HepG2 (cell line): ENCODE results near the gene MTPN. TPM values are rescaled to one million over a fixed set of nuclear protein-coding genes. Genes with fewer than 3 reads are reported as not detected.

ENCODE experiments used
- ATAC-seq: fragments of 200-7000 bp; cut with Tn5 transposase; 3 replicates; pipeline ENCODE4 v1.9.1; 2020; ENCODE audit warnings: mild to moderate bottlenecking, moderate library complexity
- BruUV-seq: library from RNA; stranded (reverse); fragments of 400-500 nt; replicated peaks from 2 replicates; lab custom pipeline; 2021; lab: Mats Ljungman, UMichigan
- CTCF ChIA-PET: fragments of 300-600 bp; formaldehyde crosslinking; extraction: SDS; loops from one replicate; lab custom pipeline; 2021; ENCODE audit warnings: low total read pairs, inconsistent platforms, low intra/inter-chr PET ratio; lab: Yijun Ruan, JAX
- POLR2A ChIA-PET: fragments of 350-600 bp; sonication (Branson Sonifier 250); formaldehyde crosslinking; loops from one replicate; lab custom pipeline; 2020; ENCODE audit warnings: antibody characterized with exemption, inconsistent platforms; lab: Yijun Ruan, JAX
- DNase-seq: peaks from one replicate; pipeline ENCODE4 v3.0.0-alpha.2; 2015; ENCODE audit warnings: low spot score
- FAIRE-seq: peaks from 3 replicates; lab custom pipeline; 2011; peaks lifted over from hg19 to GRCh38; lab: Jason Lieb, UNC
- H2AFZ ChIP-seq: one replicate; pipeline ENCODE4 v1.6.1; 2011; ENCODE audit warnings: low read length, inconsistent platforms
- H3K27ac ChIP-seq: fragments of 300-600 bp; 3 replicates; pipeline ENCODE4 v1.8.0; 2011; ENCODE audit warnings: mixed run types, mild to moderate bottlenecking, mixed read lengths, low read length, inconsistent platforms; ENCODE audit not compliant: insufficient read depth; ENCODE audit errors: extremely low read length
- H3K27me3 ChIP-seq, 2 experiments: fragments of 200-600 bp in 1 of 2; 2 replicates in 1 of 2; 3 replicates in 1 of 2; pipeline versions ENCODE4 v1.6.0 to v1.8.0; 2011; ENCODE audit warnings: low read length in 2 of 2, mild to moderate bottlenecking in 2 of 2, moderate library complexity in 2 of 2, inconsistent platforms in 1 of 2; ENCODE audit not compliant: insufficient read depth in 2 of 2, control insufficient read depth in 1 of 2
- H3K36me3 ChIP-seq, 2 experiments: fragments of 200-600 bp in 1 of 2; replicated peaks in 1 of 2; 2 replicates in 1 of 2; 3 replicates in 1 of 2; pipeline versions ENCODE4 v1.5.1 to v1.8.0; 2011; ENCODE audit warnings: low read length in 2 of 2, inconsistent platforms in 1 of 2; ENCODE audit not compliant: insufficient read depth in 2 of 2, control insufficient read depth in 1 of 2
- H3K4me1 ChIP-seq: 2 replicates; pipeline ENCODE4 v1.5.1; 2012; ENCODE audit warnings: low read length, inconsistent platforms; ENCODE audit not compliant: insufficient read depth
- H3K4me2 ChIP-seq: 2 replicates; pipeline ENCODE4 v1.6.0; 2011; ENCODE audit warnings: low read depth, low read length, inconsistent platforms
- H3K4me3 ChIP-seq, 3 experiments: fragments of 200-600 bp in 1 of 3; sonication (generic), shearing (Covaris generic) in 1 of 3; replicated peaks in 1 of 3; 2 replicates each; pipeline ENCODE4 v1.5.1; 2011 to 2016; ENCODE audit warnings: low read length in 3 of 3, inconsistent platforms in 2 of 3, low read depth in 2 of 3, mild to moderate bottlenecking in 2 of 3, control low read depth in 1 of 3, mixed read lengths in 1 of 3; ENCODE audit not compliant: insufficient read depth in 1 of 3
- H3K79me2 ChIP-seq: one replicate; pipeline ENCODE4 v1.6.1; 2011; ENCODE audit warnings: low read length, inconsistent platforms; ENCODE audit not compliant: insufficient read depth
- H3K9ac ChIP-seq: 2 replicates; pipeline ENCODE4 v1.6.0; 2011; ENCODE audit warnings: mild to moderate bottlenecking, low read depth, low read length, inconsistent platforms; ENCODE audit not compliant: insufficient read depth
- H3K9me3 ChIP-seq: 2 replicates; pipeline ENCODE4 v1.5.1; 2012; ENCODE audit warnings: mild to moderate bottlenecking, low read length
- H4K20me1 ChIP-seq: 2 replicates; pipeline ENCODE4 v1.6.0; 2011; ENCODE audit warnings: inconsistent platforms, mild to moderate bottlenecking, low read length, moderate library complexity; ENCODE audit not compliant: insufficient read depth
- CBX2 ChIP-seq, 2 experiments: fragments of 200-600 bp in 1 of 2; sonication (generic); formaldehyde crosslinking in 1 of 2; IDR thresholded peaks; 2 replicates each; pipeline versions ENCODE4 v1.7.0 to v1.8.1; 2018 to 2022; ENCODE audit warnings: low read depth in 2 of 2, low read length in 1 of 2, mild to moderate bottlenecking in 1 of 2, missing genetic modification reagents in 1 of 2
- GATAD2A ChIP-seq: IDR thresholded peaks from 2 replicates; pipeline ENCODE4 v1.6.1; 2016
- GPN1 ChIP-seq: sonication (generic); formaldehyde crosslinking; IDR thresholded peaks from 2 replicates; pipeline ENCODE4 v1.5.1; 2020; ENCODE audit warnings: missing genetic modification reagents, borderline replicate concordance
- HES4 ChIP-seq: sonication (generic); formaldehyde crosslinking; IDR thresholded peaks from 2 replicates; pipeline ENCODE4 v1.9.0; 2021; ENCODE audit warnings: mild to moderate bottlenecking, missing genetic modification reagents, borderline replicate concordance
- SMYD3 ChIP-seq: sonication (generic); formaldehyde crosslinking; IDR thresholded peaks from 2 replicates; pipeline ENCODE4 v1.8.1; 2023; ENCODE audit warnings: mild to moderate bottlenecking, missing genetic modification reagents
- ZNF816 ChIP-seq: sonication (generic); formaldehyde crosslinking; IDR thresholded peaks from 2 replicates; pipeline ENCODE4 v1.8.0; 2022; ENCODE audit warnings: missing genetic modification reagents, mild to moderate bottlenecking, borderline replicate concordance
- WGBS: methylation state at CpG from one replicate; pipeline ENCODE4 v1.1.6; 2017; ENCODE audit warnings: low lambda C conversion rate; 5-methylcytosine and 5-hydroxymethylcytosine counted together
- in situ Hi-C: cut with HindIII; loops from 2 replicates; pipeline ENCODE4 v1.10.0; 2017; ENCODE audit warnings: low pct_unique_long_range_greater_than_20kb; ENCODE audit not compliant: extremely low pct_ligation_motif_present
- intact Hi-C: fragments of 100-400 bp; cut with micrococcal nuclease; formaldehyde crosslinking; loops from one replicate; pipeline ENCODE4 v1.10.0; 2022; ENCODE audit not compliant: unreplicated experiment
- polyA plus RNA-seq, 8 experiments: library from polyadenylated mRNA; depleted of rRNA in 3 of 8; stranded (reverse) in 7 of 8; unstranded in 1 of 8; fragments of >200 nt; fragmentation: Illumina TruSeq in 4 of 8; extraction: Trizol in 4 of 8; gene quantifications; 2 replicates each; pipeline versions ENCODE4 v1.2.1 to v1.2.3, GENCODE V29; 2011 to 2016; ENCODE audit warnings: low read depth in 4 of 8, missing spikeins in 1 of 8, mixed read lengths in 1 of 8; ENCODE audit not compliant: insufficient read depth in 1 of 8
- total RNA-seq, 5 experiments: library from RNA; depleted of rRNA; stranded (reverse); fragments of >200 nt; fragmentation: Illumina TruSeq; extraction: Trizol; gene quantifications; 2 replicates each; pipeline ENCODE4 v1.2.3, GENCODE V29; 2016; ENCODE audit warnings: low read depth in 1 of 5
- TF ChIP-seq, protein P1 (sequence below): IDR thresholded peaks from 2 replicates; pipeline ENCODE4 v1.6.1; 2016; ENCODE audit warnings: low read depth, control low read depth
- TF ChIP-seq, protein P2 (sequence below): sonication (generic); formaldehyde crosslinking; IDR thresholded peaks from 2 replicates; pipeline ENCODE4; 2020; ENCODE audit warnings: missing genetic modification reagents, mild to moderate bottlenecking, borderline replicate concordance
- TF ChIP-seq, protein P3 (sequence below): sonication (generic); formaldehyde crosslinking; IDR thresholded peaks from 2 replicates; pipeline ENCODE4 v1.8.1; 2023; ENCODE audit warnings: missing genetic modification reagents, inconsistent platforms, borderline replicate concordance
- TF ChIP-seq, protein P4 (sequence below), 2 experiments: IDR thresholded peaks; 2 replicates each; pipeline ENCODE4 v1.6.1; 2011 to 2012; ENCODE audit warnings: low read length in 2 of 2, borderline replicate concordance in 1 of 2, low read depth in 1 of 2, mild to moderate bottlenecking in 1 of 2, moderate library complexity in 1 of 2

The MTPN gene
- total and polyA plus RNA-seq, 2 of the 13 experiments (the other 11 are each of a cell fraction or from before 2014, with no cell fraction given), result 31.1 to 71.7 TPM

DNA sequence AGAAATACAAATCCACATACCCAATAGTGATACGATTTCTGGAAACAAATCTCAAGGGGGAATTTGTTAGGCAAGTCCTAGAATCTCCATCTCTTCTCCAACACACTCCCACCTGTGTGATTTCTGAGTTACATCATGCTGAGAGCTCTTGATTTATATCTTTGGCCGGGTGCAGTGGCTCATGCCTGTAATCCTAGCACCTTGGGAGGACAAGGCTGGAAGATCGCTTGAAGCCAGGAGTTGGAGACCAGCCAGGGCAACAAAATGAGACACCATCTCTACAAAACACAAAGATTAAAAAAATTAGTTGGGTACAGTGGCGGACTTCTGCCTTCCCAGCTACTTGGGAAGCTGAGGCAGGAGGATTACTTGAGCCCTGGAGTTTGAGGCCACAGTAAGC lies 1.5 kb upstream of the MTPN start:
- H3K9ac ChIP-seq, result no peak overlapping the region
- H3K27ac ChIP-seq, result no peak overlapping the region
- H3K9me3 ChIP-seq, result no peaks in the 10 kb centered on the region
- H3K4me3 ChIP-seq, result no peak overlapping the region
- no peaks in the 10 kb centered on the region; a peak in 1 of 5 replicates for H3K36me3 ChIP-seq
- WGBS, result 62% methylated on average over 4 of the region's 4 CpGs
- peaks cover 38% of the 10 kb centered on the region for H3K4me1 ChIP-seq
- no peaks in the 10 kb centered on the region for H4K20me1 ChIP-seq
- H2AFZ ChIP-seq, result no peak overlapping the region
- no peak overlapping the region for H3K4me2 ChIP-seq
- intact Hi-C loops (loop anchor here (5.0 kb wide), 1 partner anchor 306 kb away; no protein-coding TSS in a partner anchor), in situ Hi-C loops (no loop called here)
- ChIA-PET POLR2A (no interaction called here), CTCF (no interaction called here)
- no peak for DNase-seq
- no peak for ATAC-seq
- no peaks in the 10 kb centered on the region; a peak in 1 of 5 replicates for H3K27me3 ChIP-seq
- no peak for FAIRE-seq
- H3K79me2 ChIP-seq, result peaks cover 35% of the 10 kb centered on the region
- no TSS peak for BruUV-seq
- TF ChIP-seq ZNF816 (no peak), GATAD2A (CRISPR knock-in tag) (no peak), SMYD3 (no peak), CBX2 (IDR thresholded peaks at IDR 0.05; ENCODE audit: low read depth, low read length) (no peak), CBX2 (CRISPR knock-in tag; IDR thresholded peaks at IDR 0.05; ENCODE audit: low read depth) (no peak), GPN1 (no peak), HES4 (CRISPR knock-in tag) (no peak)
- TF ChIP-seq, protein P1, sequence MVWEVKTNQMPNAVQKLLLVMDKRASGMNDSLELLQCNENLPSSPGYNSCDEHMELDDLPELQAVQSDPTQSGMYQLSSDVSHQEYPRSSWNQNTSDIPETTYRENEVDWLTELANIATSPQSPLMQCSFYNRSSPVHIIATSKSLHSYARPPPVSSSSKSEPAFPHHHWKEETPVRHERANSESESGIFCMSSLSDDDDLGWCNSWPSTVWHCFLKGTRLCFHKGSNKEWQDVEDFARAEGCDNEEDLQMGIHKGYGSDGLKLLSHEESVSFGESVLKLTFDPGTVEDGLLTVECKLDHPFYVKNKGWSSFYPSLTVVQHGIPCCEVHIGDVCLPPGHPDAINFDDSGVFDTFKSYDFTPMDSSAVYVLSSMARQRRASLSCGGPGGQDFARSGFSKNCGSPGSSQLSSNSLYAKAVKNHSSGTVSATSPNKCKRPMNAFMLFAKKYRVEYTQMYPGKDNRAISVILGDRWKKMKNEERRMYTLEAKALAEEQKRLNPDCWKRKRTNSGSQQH (CRISPR knock-in tag), result no peak
- TF ChIP-seq, protein P2, sequence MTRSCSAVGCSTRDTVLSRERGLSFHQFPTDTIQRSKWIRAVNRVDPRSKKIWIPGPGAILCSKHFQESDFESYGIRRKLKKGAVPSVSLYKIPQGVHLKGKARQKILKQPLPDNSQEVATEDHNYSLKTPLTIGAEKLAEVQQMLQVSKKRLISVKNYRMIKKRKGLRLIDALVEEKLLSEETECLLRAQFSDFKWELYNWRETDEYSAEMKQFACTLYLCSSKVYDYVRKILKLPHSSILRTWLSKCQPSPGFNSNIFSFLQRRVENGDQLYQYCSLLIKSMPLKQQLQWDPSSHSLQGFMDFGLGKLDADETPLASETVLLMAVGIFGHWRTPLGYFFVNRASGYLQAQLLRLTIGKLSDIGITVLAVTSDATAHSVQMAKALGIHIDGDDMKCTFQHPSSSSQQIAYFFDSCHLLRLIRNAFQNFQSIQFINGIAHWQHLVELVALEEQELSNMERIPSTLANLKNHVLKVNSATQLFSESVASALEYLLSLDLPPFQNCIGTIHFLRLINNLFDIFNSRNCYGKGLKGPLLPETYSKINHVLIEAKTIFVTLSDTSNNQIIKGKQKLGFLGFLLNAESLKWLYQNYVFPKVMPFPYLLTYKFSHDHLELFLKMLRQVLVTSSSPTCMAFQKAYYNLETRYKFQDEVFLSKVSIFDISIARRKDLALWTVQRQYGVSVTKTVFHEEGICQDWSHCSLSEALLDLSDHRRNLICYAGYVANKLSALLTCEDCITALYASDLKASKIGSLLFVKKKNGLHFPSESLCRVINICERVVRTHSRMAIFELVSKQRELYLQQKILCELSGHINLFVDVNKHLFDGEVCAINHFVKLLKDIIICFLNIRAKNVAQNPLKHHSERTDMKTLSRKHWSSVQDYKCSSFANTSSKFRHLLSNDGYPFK (CRISPR knock-in tag), result no peak
- TF ChIP-seq, protein P3, sequence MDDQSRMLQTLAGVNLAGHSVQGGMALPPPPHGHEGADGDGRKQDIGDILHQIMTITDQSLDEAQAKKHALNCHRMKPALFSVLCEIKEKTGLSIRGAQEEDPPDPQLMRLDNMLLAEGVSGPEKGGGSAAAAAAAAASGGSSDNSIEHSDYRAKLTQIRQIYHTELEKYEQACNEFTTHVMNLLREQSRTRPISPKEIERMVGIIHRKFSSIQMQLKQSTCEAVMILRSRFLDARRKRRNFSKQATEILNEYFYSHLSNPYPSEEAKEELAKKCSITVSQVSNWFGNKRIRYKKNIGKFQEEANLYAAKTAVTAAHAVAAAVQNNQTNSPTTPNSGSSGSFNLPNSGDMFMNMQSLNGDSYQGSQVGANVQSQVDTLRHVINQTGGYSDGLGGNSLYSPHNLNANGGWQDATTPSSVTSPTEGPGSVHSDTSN (CRISPR knock-in tag), result no peak
- TF ChIP-seq, protein P4, sequence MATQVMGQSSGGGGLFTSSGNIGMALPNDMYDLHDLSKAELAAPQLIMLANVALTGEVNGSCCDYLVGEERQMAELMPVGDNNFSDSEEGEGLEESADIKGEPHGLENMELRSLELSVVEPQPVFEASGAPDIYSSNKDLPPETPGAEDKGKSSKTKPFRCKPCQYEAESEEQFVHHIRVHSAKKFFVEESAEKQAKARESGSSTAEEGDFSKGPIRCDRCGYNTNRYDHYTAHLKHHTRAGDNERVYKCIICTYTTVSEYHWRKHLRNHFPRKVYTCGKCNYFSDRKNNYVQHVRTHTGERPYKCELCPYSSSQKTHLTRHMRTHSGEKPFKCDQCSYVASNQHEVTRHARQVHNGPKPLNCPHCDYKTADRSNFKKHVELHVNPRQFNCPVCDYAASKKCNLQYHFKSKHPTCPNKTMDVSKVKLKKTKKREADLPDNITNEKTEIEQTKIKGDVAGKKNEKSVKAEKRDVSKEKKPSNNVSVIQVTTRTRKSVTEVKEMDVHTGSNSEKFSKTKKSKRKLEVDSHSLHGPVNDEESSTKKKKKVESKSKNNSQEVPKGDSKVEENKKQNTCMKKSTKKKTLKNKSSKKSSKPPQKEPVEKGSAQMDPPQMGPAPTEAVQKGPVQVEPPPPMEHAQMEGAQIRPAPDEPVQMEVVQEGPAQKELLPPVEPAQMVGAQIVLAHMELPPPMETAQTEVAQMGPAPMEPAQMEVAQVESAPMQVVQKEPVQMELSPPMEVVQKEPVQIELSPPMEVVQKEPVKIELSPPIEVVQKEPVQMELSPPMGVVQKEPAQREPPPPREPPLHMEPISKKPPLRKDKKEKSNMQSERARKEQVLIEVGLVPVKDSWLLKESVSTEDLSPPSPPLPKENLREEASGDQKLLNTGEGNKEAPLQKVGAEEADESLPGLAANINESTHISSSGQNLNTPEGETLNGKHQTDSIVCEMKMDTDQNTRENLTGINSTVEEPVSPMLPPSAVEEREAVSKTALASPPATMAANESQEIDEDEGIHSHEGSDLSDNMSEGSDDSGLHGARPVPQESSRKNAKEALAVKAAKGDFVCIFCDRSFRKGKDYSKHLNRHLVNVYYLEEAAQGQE (IDR thresholded peaks at IDR 0.05; ENCODE audit: borderline replicate concordance in 1 of 2, low read depth in 1 of 2, low read length in 2 of 2), result no peak
